Pancreas (tissue), 10 donors: ENCODE measurements around the gene BRWD1. TPM values are rescaled to one million over a fixed set of nuclear protein-coding genes. Genes with fewer than 3 reads are reported as not detected.
A peak's percentile ranks its signal among the peaks of the same experiment; 100 is the strongest.

Source experiments
- ATAC-seq, 4 donors: fragments of 200-7000 bp; cut with Tn5 transposase; one replicate each; pipeline versions ENCODE4 v1.8.0 to v1.9.1; 2020; ENCODE audit warnings: mild to moderate bottlenecking in 4 of 4, moderate library complexity in 4 of 4
- DNase-seq, 6 donors: peaks; one replicate each; pipeline ENCODE4 v3.0.0-alpha.2; 2020
- FAIRE-seq: peaks from 2 replicates; lab custom pipeline; 2012; peaks lifted over from hg19 to GRCh38; lab: Jason Lieb, UNC
- H3K27ac ChIP-seq, 4 donors: fragments of 200-600 bp; sonication (generic); 1 replicate in 3 of 4; 2 replicates in 1 of 4; pipeline versions ENCODE4 v1.5.0 to v1.8.0; 2020
- H3K27me3 ChIP-seq, 4 donors: fragments of 200-600 bp; one replicate each; pipeline ENCODE4 v1.8.0; 2021
- H3K36me3 ChIP-seq, 3 donors: fragments of 200-600 bp; sonication (generic) in 1 of 3; one replicate each; pipeline versions ENCODE4 v1.5.0 to v1.8.0; 2020 to 2021
- H3K4me1 ChIP-seq, 3 donors: fragments of 200-600 bp; one replicate each; pipeline ENCODE4 v1.8.0; 2021
- H3K4me3 ChIP-seq, 4 donors: fragments of 200-600 bp; sonication (generic) in 2 of 4; one replicate each; pipeline versions ENCODE4 v1.5.0 to v1.8.0; 2020 to 2021
- H3K9me3 ChIP-seq, 4 donors: fragments of 200-600 bp; one replicate each; pipeline ENCODE4 v1.8.0; 2021
- WGBS, 2 donors: extraction: QIAGEN DNeasy Blood & Tissue Kit; methylation state at CpG; one replicate each; pipeline ENCODE4 v1.1.7; 2013; 5-methylcytosine and 5-hydroxymethylcytosine counted together
- intact Hi-C, 3 donors: fragments of 100-400 bp; cut with DNase I; formaldehyde crosslinking; loops; one replicate each; pipeline versions ENCODE4 v1.11.1 to v1.14.2; 2022
- polyA plus RNA-seq, 2 donors: library from polyadenylated mRNA; stranded (reverse); fragments of 200-250 nt; gene quantifications; one replicate each; pipeline ENCODE4 v1.2.3, GENCODE V29; 2013
- total RNA-seq, 6 donors: library from RNA; stranded (reverse); fragmentation: NEBNext Ultra II Directional in 4 of 6; extraction: Animal tissue kit (Norgen Biotek cat#: 25700) in 4 of 6; gene quantifications; one replicate each; pipeline versions ENCODE4 v1.2.1 to v1.2.4, GENCODE V29; 2021 to 2023
- TF ChIP-seq, protein P1 (sequence below), 4 donors: fragments of 200-600 bp; sonication (generic) in 3 of 4; IDR thresholded peaks; one replicate each; pipeline versions ENCODE4 v1.5.0 to v1.8.0; 2021; ENCODE audit warnings: antibody characterized with exemption in 4 of 4
- donor health status: healthy with polysubstance abuse.
- donor health status: DM: no; HTN: no; CAD: no; lungs with moderate emphysema.
- donor health status: DM: no; HTN: no; CAD: no.
- donor health status: control.
- donor health status: control.
- donor health status: Bipolar disorder and iron deficiency.
- donor health status: DM: yes; HTN: yes; CAD: no.
- donor health status: DM: no; HTN: no; CAD: no.
- donor health status: DM: no; HTN: no; CAD: no.
- donor health status: DM: yes; HTN: yes; CAD: no.

BRWD1 gene
- total and polyA plus RNA-seq, 8 donors: 7.4 to 31.7 (median 22.5) TPM

DNA sequence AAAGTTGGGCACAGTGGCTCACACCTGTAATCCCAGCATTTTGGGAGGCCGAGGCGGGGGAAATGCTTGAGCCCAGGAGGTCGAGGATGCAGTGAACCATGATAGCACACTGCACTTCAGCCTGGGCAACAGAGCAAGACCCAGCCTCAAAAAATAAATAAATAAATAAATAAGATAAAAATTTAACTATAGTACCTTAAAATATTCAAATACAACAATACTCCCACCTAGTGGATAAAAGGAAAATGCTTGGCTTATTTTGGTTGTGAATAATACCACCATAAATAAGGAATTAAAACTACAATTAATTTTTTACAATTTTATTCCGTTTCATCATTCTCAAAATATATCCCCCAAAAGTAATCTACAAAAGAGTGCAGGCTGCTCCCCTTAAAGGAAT, 138.3 kb downstream of the BRWD1 start:
- peak in 2 of 4 donors; percentile 22 to 39 for ATAC-seq
- H3K36me3 ChIP-seq: peaks cover 0 to 12% (median 6%) of the 10 kb centered on the region in 3 donors
- no peak for FAIRE-seq
- DNase-seq: no peak
- no peaks in the 10 kb centered on the region for H3K9me3 ChIP-seq
- no peaks in the 10 kb centered on the region for H3K27me3 ChIP-seq
- intact Hi-C loops: no loop called here
- TF ChIP-seq, protein P1, sequence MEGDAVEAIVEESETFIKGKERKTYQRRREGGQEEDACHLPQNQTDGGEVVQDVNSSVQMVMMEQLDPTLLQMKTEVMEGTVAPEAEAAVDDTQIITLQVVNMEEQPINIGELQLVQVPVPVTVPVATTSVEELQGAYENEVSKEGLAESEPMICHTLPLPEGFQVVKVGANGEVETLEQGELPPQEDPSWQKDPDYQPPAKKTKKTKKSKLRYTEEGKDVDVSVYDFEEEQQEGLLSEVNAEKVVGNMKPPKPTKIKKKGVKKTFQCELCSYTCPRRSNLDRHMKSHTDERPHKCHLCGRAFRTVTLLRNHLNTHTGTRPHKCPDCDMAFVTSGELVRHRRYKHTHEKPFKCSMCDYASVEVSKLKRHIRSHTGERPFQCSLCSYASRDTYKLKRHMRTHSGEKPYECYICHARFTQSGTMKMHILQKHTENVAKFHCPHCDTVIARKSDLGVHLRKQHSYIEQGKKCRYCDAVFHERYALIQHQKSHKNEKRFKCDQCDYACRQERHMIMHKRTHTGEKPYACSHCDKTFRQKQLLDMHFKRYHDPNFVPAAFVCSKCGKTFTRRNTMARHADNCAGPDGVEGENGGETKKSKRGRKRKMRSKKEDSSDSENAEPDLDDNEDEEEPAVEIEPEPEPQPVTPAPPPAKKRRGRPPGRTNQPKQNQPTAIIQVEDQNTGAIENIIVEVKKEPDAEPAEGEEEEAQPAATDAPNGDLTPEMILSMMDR (IDR thresholded peaks at IDR 0.05): peak in 3 of 4 donors; percentile 24 to 47 (median 28)
- no peaks in the 10 kb centered on the region for H3K4me1 ChIP-seq
- H3K27ac ChIP-seq: no peak overlapping the region
- 87% methylated on average over 4 of the region's 4 CpGs for WGBS, 2 donors
- H3K4me3 ChIP-seq: no peak overlapping the region

DNA sequence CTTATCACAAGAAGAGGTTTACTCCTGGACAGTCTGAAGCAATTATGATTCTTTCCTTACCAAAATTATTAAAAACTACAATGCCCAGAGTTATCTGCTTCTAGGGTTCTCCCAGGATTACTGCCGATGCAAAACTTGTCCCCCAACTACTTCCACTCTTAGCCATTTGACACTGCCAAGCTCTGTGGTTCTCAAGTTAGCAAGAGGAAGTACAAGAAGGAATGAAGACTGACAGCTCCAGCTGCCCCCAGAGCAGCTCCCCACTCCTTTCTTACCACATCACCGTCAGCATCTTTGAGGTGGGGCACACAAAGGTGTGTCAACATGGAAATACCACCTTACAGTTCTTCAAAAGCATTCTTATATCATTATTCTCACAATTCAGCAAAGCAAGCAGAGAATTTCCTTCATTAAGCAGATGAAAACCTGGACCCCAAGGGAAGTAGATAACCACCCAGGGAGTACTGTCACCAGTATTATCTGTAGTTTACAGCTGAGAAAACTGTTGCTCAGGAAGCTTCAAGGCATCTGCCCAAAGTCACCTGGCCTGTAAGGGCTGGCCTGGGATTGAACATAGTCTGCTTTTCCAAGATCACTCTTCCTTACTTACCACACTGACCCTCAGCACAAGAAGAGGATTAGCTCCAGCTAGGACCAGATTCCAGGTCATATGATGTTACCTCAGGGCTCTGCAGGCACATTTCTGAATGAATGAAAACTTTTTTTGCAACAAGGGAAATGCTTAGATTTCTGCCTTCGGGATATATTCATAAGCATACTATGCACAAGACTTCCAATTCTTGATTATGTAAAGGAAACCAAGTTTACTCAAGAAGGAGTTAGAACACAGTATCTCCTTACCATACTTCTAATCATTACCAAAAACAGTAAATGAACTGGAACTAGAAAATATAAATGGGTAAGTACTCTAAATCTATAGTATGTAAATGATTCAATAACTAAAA, 139.4 kb downstream of the BRWD1 start:
- Histone ChIP-seq H3K36me3 (peaks cover 0 to 12% (median 6%) of the 10 kb centered on the region in 3 donors), H3K4me3 (no peak overlapping the region), H3K27ac (no peak overlapping the region), H3K4me1 (no peaks in the 10 kb centered on the region), H3K27me3 (no peaks in the 10 kb centered on the region), H3K9me3 (no peaks in the 10 kb centered on the region)
- FAIRE-seq: no peak
- WGBS, 2 donors: 87 to 90% methylated on average over 3 of the region's 3 CpGs
- no peak for ATAC-seq
- no peak for DNase-seq
- intact Hi-C loops: no loop called here
- TF ChIP-seq, protein P1 (IDR thresholded peaks at IDR 0.05): no peak

DNA sequence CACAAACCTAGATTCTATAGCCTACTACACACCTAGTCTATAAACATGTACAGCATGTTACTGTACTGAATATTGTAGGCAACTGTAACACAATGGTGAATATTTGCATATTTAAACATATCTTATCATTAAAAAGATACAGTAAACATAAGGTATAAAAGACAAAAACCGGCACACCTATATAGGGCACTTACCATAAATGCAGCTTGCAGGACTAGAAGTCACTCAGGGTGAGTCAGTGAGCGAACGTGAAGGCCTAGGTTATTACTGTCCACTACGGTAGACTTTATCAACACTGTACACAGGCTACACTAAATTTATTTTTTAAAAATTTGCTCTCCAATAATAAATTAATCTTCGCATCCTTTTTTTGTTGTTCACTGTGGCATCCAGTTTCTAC, 143.5 kb downstream of the BRWD1 start:
- Histone ChIP-seq H3K36me3 (peaks cover 0 to 8% (median 6%) of the 10 kb centered on the region in 3 donors), H3K4me3 (no peak overlapping the region), H3K27me3 (no peaks in the 10 kb centered on the region), H3K4me1 (no peaks in the 10 kb centered on the region), H3K9me3 (no peaks in the 10 kb centered on the region), H3K27ac (no peak overlapping the region)
- 93 to 98% methylated on average over 5 of the region's 5 CpGs for WGBS, 2 donors
- ATAC-seq: no peak
- intact Hi-C loops: no loop called here
- no peak for DNase-seq
- FAIRE-seq: no peak
- TF ChIP-seq, protein P1 (IDR thresholded peaks at IDR 0.05): no peak

DNA sequence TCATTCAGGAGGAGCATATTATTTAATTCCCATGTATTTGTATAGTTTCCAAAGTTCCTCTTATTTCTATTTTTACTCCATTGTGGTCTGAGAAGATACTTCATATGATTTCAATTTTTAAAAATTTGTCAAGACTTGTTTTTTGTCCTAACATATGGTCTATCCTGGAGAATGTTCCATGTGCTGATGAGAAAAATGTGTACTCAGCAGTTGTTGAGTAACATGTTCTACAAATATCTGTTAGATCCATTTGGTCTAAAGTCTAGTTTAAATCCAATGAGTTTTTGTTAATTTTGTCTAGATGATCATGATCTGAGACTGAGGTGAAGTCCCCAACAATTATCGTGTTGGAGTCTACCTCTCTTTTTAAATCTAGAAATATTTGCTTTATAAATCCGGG, 144.6 kb downstream of the BRWD1 start:
- H3K27me3 ChIP-seq: no peaks in the 10 kb centered on the region
- H3K9me3 ChIP-seq: no peaks in the 10 kb centered on the region
- peaks cover 0 to 6% (median 0%) of the 10 kb centered on the region in 3 donors for H3K36me3 ChIP-seq
- no peaks in the 10 kb centered on the region for H3K4me1 ChIP-seq
- H3K27ac ChIP-seq: no peak overlapping the region
- ATAC-seq (no peak), DNase-seq (no peak), FAIRE-seq (no peak)
- intact Hi-C loops: no loop called here
- 86 to 90% methylated on average over 2 of the region's 2 CpGs for WGBS, 2 donors
- TF ChIP-seq, protein P1 (IDR thresholded peaks at IDR 0.05): no peak
- H3K4me3 ChIP-seq: no peak overlapping the region

DNA sequence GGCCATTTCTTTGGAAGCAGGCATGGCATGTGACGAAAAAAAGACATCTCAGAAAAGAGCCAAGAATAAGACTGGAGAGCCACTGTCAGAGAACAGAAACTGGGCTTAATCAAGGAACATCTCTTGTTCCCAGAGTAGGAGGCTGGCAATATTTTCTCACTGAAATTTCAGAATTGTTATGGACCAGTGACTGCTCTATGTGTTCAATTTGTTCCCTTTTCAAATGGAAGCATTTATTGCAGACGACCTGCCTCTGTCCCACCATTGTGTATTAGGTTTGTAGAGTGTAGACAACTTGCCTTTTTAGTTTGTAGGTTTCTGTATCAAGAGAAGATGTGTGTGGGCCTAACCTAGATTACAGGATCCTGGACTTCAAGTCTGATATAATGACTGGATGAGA, 148.9 kb downstream of the BRWD1 start:
- Histone ChIP-seq H3K36me3 (no peaks in the 10 kb centered on the region), H3K4me3 (no peak overlapping the region), H3K9me3 (no peaks in the 10 kb centered on the region), H3K27me3 (no peaks in the 10 kb centered on the region), H3K27ac (no peak overlapping the region), H3K4me1 (no peaks in the 10 kb centered on the region)
- TF ChIP-seq, protein P1 (IDR thresholded peaks at IDR 0.05): no peak
- no peak for ATAC-seq
- intact Hi-C loops: no loop called here
- 76 to 85% methylated on average over 2 of the region's 2 CpGs for WGBS, 2 donors
- DNase-seq: no peak
- no peak for FAIRE-seq
